ENCODE measurements around the gene LRRC10B. TPM values are rescaled to one million over a fixed set of nuclear protein-coding genes. Genes with fewer than 3 reads are reported as not detected.

The LRRC10B gene
- total and polyA plus RNA-seq, 7 donors: 0.71 to 4.4 (median 1.1) TPM; not detected in 2

GRCh38 chr11:61511383-61511782, 2.8 kb downstream of the LRRC10B start:
- Histone ChIP-seq H3K27ac (peak overlapping the region in 3 of 4 donors; percentile 59 to 81 (median 76)), H3K27me3 (peaks cover 9 to 45% (median 39%) of the 10 kb centered on the region in 3 donors)

GRCh38 chr11:61512435-61512834, 3.9 kb downstream of the LRRC10B start:
- H3K9me3 ChIP-seq: no peaks in the 10 kb centered on the region
- no peak for TF ChIP-seq POLR2A (IDR thresholded peaks at IDR 0.05)
- no peak for TF ChIP-seq CTCF (IDR thresholded peaks at IDR 0.05)
- TF ChIP-seq EP300 (IDR thresholded peaks at IDR 0.05): no peak
- no peak for TF ChIP-seq POLR2AphosphoS5 (IDR thresholded peaks at IDR 0.05)
- no peaks in the 10 kb centered on the region for H3K36me3 ChIP-seq
- peak overlapping the region in 2 of 4 donors; percentile 76 to 81 for H3K27ac ChIP-seq
- H3K27me3 ChIP-seq: peaks cover 9 to 40% (median 36%) of the 10 kb centered on the region in 3 donors
- intact Hi-C loops (cut with DNase I): no loop called here
- no peak overlapping the region for H3K4me3 ChIP-seq
- no peak for DNase-seq
- peaks cover 0 to 46% (median 42%) of the 10 kb centered on the region in 4 donors for H3K4me1 ChIP-seq
- 29 to 70% methylated on average over 4 of the region's 4 CpGs for WGBS, 2 donors

More at GRCh38 chr11:61511383-61511782, 2.8 kb downstream of the LRRC10B start:
- intact Hi-C loops (cut with DNase I): no loop called here
- Histone ChIP-seq H3K4me1 (peaks cover 0 to 38% (median 35%) of the 10 kb centered on the region in 4 donors), H3K9me3 (no peaks in the 10 kb centered on the region), H3K36me3 (no peaks in the 10 kb centered on the region), H3K4me3 (no peak overlapping the region)
- DNase-seq: no peak
- TF ChIP-seq CTCF (IDR thresholded peaks at IDR 0.05) (no peak), EP300 (IDR thresholded peaks at IDR 0.05) (no peak), POLR2A (IDR thresholded peaks at IDR 0.05) (no peak)
- 34 to 47% methylated on average over 3 of the region's 3 CpGs for WGBS, 2 donors

- Histone ChIP-seq H3K36me3 (no peaks in the 10 kb centered on the region), H3K27ac (peak overlapping the region in 2 of 4 donors; percentile 76 to 81), H3K4me1 (peaks cover 0 to 40% (median 36%) of the 10 kb centered on the region in 4 donors), H3K27me3 (peaks cover 6 to 32% (median 28%) of the 10 kb centered on the region in 3 donors), H3K4me3 (no peak overlapping the region), H3K9me3 (no peaks in the 10 kb centered on the region)
- DNase-seq: no peak
- TF ChIP-seq EP300 (IDR thresholded peaks at IDR 0.05): no peak
- no peak for TF ChIP-seq POLR2AphosphoS5 (IDR thresholded peaks at IDR 0.05)
- no peak for TF ChIP-seq CTCF (IDR thresholded peaks at IDR 0.05)
- TF ChIP-seq POLR2A (IDR thresholded peaks at IDR 0.05): no peak
- intact Hi-C loops (cut with DNase I): no loop called here
- 69 to 84% methylated on average over 11 of the region's 11 CpGs for WGBS, 2 donors
Measured at GRCh38 chr11:61513143-61513765, 4.7 kb downstream of the LRRC10B start.

- Histone ChIP-seq H3K36me3 (no peaks in the 10 kb centered on the region), H3K9me3 (no peaks in the 10 kb centered on the region), H3K27me3 (peaks cover 3 to 24% (median 24%) of the 10 kb centered on the region in 3 donors), H3K27ac (peak overlapping the region in 2 of 4 donors; percentile 76 to 81), H3K4me3 (no peak overlapping the region), H3K4me1 (peaks cover 0 to 30% (median 27%) of the 10 kb centered on the region in 4 donors)
- intact Hi-C loops (cut with DNase I): no loop called here
- TF ChIP-seq EP300 (IDR thresholded peaks at IDR 0.05): no peak
- no peak for TF ChIP-seq POLR2AphosphoS5 (IDR thresholded peaks at IDR 0.05)
- no peak for TF ChIP-seq CTCF (IDR thresholded peaks at IDR 0.05)
- no peak for TF ChIP-seq POLR2A (IDR thresholded peaks at IDR 0.05)
- WGBS, 2 donors: 81 to 86% methylated on average over 11 of the region's 11 CpGs
- no peak for DNase-seq
Measured at GRCh38 chr11:61514050-61514917, 5.7 kb downstream of the LRRC10B start.

Data from sigmoid colon (tissue), 7 donors.